WERI-Rb-1 (cell line): ENCODE results near the gene FNDC3B.

Experiments used
- DNase-seq: peaks from one replicate; pipeline ENCODE4 v3.0.0-alpha.2; 2020
- H3K27ac ChIP-seq: fragments of 250-450 bp; sonication (Bioruptor Pico); 2 replicates; pipeline ENCODE4 v1.5.1; 2020; ENCODE audit warnings: mild to moderate bottlenecking, moderate library complexity
- H3K27me3 ChIP-seq: fragments of 250-450 bp; sonication (Bioruptor Pico); 2 replicates; pipeline ENCODE4 v1.5.1; 2021; ENCODE audit warnings: mild to moderate bottlenecking, low read depth, moderate library complexity; ENCODE audit not compliant: insufficient read depth, severe bottlenecking
- H3K36me3 ChIP-seq: fragments of 250-450 bp; sonication (Bioruptor Pico); 2 replicates; pipeline ENCODE4 v1.5.1; 2020; ENCODE audit warnings: mild to moderate bottlenecking, moderate library complexity
- H3K4me3 ChIP-seq: 2 replicates; pipeline ENCODE4 v1.5.1; 2011; ENCODE audit warnings: low read depth, mild to moderate bottlenecking, control low read depth, low read length
- H3K9me3 ChIP-seq: fragments of 250-450 bp; sonication (Bioruptor Pico); 2 replicates; pipeline ENCODE4 v1.5.1; 2021; ENCODE audit warnings: mild to moderate bottlenecking, moderate library complexity; ENCODE audit not compliant: severe bottlenecking
- CTCF ChIP-seq: IDR thresholded peaks from 2 replicates; pipeline ENCODE4 v1.5.1; 2011; ENCODE audit warnings: low read depth, mild to moderate bottlenecking, control low read depth, inconsistent platforms, low read length

FNDC3B gene

GRCh38 chr3:172157564-172158258, 118.3 kb downstream of the FNDC3B start:
- TF ChIP-seq CTCF: no peak
- no peak overlapping the region for H3K27ac ChIP-seq

GRCh38 chr3:172158741-172159140, 119.4 kb downstream of the FNDC3B start:
- no peaks in the 10 kb centered on the region for H3K36me3 ChIP-seq
- H3K4me3 ChIP-seq: no peak overlapping the region
- no peak overlapping the region for H3K27ac ChIP-seq
- H3K9me3 ChIP-seq: no peaks in the 10 kb centered on the region
- H3K27me3 ChIP-seq: no peaks in the 10 kb centered on the region
- DNase-seq: no peak
- no peak for TF ChIP-seq CTCF

More at GRCh38 chr3:172157564-172158258, 118.3 kb downstream of the FNDC3B start:
- no peak for DNase-seq
- Histone ChIP-seq H3K4me3 (no peak overlapping the region), H3K27me3 (no peaks in the 10 kb centered on the region), H3K36me3 (no peaks in the 10 kb centered on the region), H3K9me3 (no peaks in the 10 kb centered on the region)

DNA sequence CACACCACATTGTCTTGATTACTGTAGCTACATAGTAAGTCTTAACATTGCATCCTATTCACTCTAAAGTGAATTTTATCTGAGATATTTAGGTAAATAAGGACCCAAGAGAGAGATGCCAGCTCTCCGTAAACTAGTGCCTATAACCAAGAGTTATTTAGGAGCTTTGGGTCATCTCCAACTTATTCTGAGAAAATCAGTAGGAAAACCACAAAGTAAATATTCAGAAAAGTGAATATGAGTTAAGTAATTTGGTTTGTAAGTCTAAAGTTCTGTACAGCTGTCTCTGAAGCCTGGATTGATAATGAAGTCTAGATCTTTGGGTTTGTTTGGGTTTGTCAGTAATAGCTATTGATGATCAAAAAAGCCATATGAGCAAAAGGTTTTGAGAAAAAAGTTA, 120.0 kb downstream of the FNDC3B start:
- DNase-seq: no peak
- Histone ChIP-seq H3K4me3 (no peak overlapping the region), H3K36me3 (no peaks in the 10 kb centered on the region), H3K9me3 (no peaks in the 10 kb centered on the region), H3K27ac (no peak overlapping the region), H3K27me3 (no peaks in the 10 kb centered on the region)
- no peak for TF ChIP-seq CTCF

GRCh38 chr3:172159962-172160538, 120.7 kb downstream of the FNDC3B start:
- Histone ChIP-seq H3K36me3 (no peaks in the 10 kb centered on the region), H3K9me3 (no peaks in the 10 kb centered on the region), H3K27ac (no peak overlapping the region), H3K27me3 (no peaks in the 10 kb centered on the region), H3K4me3 (no peak overlapping the region)
- no peak for TF ChIP-seq CTCF
- DNase-seq: no peak

DNA sequence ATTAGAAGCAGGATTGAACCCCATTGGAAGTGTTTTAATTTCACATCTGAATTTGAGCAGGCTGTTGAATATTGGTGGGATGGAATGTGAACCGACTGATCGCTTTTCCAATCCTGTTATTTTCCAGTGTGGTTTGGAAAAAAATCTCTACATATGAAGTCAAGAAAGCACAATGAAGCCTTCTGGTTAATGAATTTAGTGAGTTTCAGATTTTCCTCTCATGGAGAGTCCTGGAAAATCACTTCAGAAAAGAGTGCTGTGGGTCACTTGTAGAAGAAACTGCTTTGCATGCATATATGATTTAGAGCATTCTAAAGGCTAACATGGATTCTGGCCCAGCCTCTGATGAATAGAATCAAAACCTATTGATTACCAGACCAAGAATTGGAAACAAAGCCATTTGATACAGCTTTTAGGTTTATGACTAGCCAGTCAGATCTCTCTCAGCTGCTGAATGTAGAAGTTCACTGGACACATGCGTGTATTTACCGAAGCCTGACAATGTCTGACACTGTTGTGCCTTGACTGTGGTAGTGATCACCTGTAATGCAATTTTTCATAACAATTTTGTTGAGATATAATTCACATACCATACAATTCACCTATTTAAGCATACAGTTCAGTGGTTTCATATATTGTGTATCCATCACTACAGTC, 121.9 kb downstream of the FNDC3B start:
- DNase-seq: no peak
- Histone ChIP-seq H3K27me3 (no peaks in the 10 kb centered on the region), H3K9me3 (no peaks in the 10 kb centered on the region), H3K36me3 (no peaks in the 10 kb centered on the region), H3K4me3 (no peak overlapping the region), H3K27ac (no peak overlapping the region)
- no peak for TF ChIP-seq CTCF
